ENCODE data around the gene CCDC85C. TPM values are rescaled to one million over a fixed set of nuclear protein-coding genes. Genes with fewer than 3 reads are reported as not detected.

CCDC85C gene
- polyA plus RNA-seq, 1 of the 3 experiments (the other 2 are of a cell fraction) = 9.6 TPM

GRCh38 chr14:99589031-99589441 is 15.0 kb downstream of the CCDC85C start:
- WGBS (ENCODE audit: low lambda C conversion rate) = 69% methylated on average over 12 of the region's 18 CpGs
- Histone ChIP-seq H2AFZ (ENCODE audit: low read depth) (no peak overlapping the region), H3K27ac (ENCODE audit: low read depth in 2 of 2, low read length in 1 of 2) (peak overlapping the region in 1 of 2 experiments; percentile 95; a peak in 2 of 4 replicates), H3K9me2 (no peaks in the 10 kb centered on the region), H3F3A (replicated peaks; ENCODE audit: insufficient read depth) (no peaks in the 10 kb centered on the region), H3K4me2 (no peak overlapping the region), H3K9ac (no peak overlapping the region), H3K9me3 (no peaks in the 10 kb centered on the region), H4K20me1 (ENCODE audit: insufficient read depth) (peaks cover 24% of the 10 kb centered on the region; the same call in 1 of the 2 replicates), H3K79me2 (ENCODE audit: insufficient read depth) (peaks cover 96% of the 10 kb centered on the region), H3K36me3 (replicated peaks in 1 of 2; ENCODE audit: control insufficient read depth in 1 of 2, insufficient read depth in 2 of 2, low read length in 1 of 2) (no peaks in the 10 kb centered on the region), H3K4me1 (ENCODE audit: control insufficient read depth in 1 of 2, insufficient read depth in 2 of 2, low read depth in 1 of 2, low read length in 1 of 2) (peaks cover 28 to 84% of the 10 kb centered on the region in 2 experiments), H3K4me3 (ENCODE audit: low read depth in 2 of 2, low read length in 1 of 2) (no peak overlapping the region), H3K27me3 (ENCODE audit: insufficient read depth) (no peaks in the 10 kb centered on the region)
- TF ChIP-seq RCOR1 (IDR thresholded peaks at IDR 0.05; ENCODE audit: low read length) (no peak), POLR2AphosphoS5 (IDR thresholded peaks at IDR 0.05; ENCODE audit: low read depth, low read length) (no peak), TAF1 (IDR thresholded peaks at IDR 0.05; ENCODE audit: borderline replicate concordance, low read depth, low read length) (no peak), RXRA (IDR thresholded peaks at IDR 0.05; ENCODE audit: borderline replicate concordance, low read depth) (no peak), JUND (IDR thresholded peaks at IDR 0.05) (no peak), TCF12 (IDR thresholded peaks at IDR 0.05) (no peak), RFX5 (IDR thresholded peaks at IDR 0.05; ENCODE audit: low read length) (no peak), FOXM1 (IDR thresholded peaks at IDR 0.05; ENCODE audit: low read depth) (no peak), NRF1 (IDR thresholded peaks at IDR 0.05; ENCODE audit: low read depth, low read length) (no peak), SIN3A (IDR thresholded peaks at IDR 0.05; ENCODE audit: borderline replicate concordance, low read depth, low read length) (no peak), MXI1 (IDR thresholded peaks at IDR 0.05; ENCODE audit: low read depth, low read length) (no peak), MEF2A (IDR thresholded peaks at IDR 0.05; ENCODE audit: borderline replicate concordance, low read depth) (no peak), EZH2phosphoT487 (IDR thresholded peaks at IDR 0.05; ENCODE audit: borderline replicate concordance, low read depth) (no peak), SMC3 (IDR thresholded peaks at IDR 0.05; ENCODE audit: low read depth, low read length) (no peak), ZBTB33 (IDR thresholded peaks at IDR 0.05; ENCODE audit: borderline replicate concordance, low read depth) (no peak), FOSL2 (IDR thresholded peaks at IDR 0.05; ENCODE audit: borderline replicate concordance, low read depth) (no peak), ELF1 (IDR thresholded peaks at IDR 0.05) (no peak)
- POLR2A ChIA-PET = interaction anchor here (2.1 kb wide), 1 partner anchor 17 kb away, joined by 7 read pairs; no protein-coding TSS in a partner anchor
- DNase-seq = no peak
- CTCF ChIA-PET = interaction anchor here (1.1 to 1.8 kb wide), 3 partner anchors 13 to 15 kb away, joined by 3 to 9 read pairs (median 4); no protein-coding TSS in a partner anchor
